ENCODE data around the gene RBM19.

- no peak for TF ChIP-seq POLR2A (IDR thresholded peaks at IDR 0.05)
- no peak for TF ChIP-seq CTCF (IDR thresholded peaks at IDR 0.05)
- no peak for TF ChIP-seq EP300 (IDR thresholded peaks at IDR 0.05)
These were observed 62.7 kb downstream of the RBM19 start for GRCh38 chr12:113903381-113903863.
